ENCODE results near the gene SLC22A12.

The SLC22A12 gene

DNA sequence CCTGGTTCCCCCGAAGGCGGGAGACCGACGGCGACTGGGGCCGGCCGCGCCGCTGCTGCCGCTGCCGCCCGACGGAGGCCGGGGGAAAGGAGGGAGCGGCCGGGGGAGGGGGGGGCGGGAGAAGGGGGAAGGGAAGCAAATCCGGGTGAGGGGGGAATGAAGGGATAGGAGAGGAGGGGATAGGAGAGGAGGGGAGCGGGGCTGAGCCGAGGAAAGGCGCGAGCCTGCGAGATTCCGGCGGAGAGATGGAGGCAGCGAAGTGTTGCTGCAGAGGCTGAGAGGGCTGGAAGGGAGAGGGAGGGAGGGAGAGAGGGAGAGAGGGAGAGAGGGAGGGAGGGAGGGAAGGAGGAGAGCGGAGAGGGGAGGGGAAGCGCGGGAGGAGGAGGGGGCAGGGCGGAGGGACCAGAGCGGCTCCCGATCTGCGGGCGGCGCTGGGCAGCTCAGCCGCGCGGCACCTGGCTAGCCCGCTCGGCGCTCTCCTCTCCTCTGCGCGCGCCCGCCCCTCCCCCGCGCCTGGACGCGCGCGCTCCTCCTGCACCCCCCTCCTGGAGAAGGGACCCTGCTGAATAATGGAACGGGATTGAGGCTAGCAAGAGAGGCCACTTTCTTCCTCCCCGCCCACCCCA is 52.3 kb downstream of the SLC22A12 start:
- in situ Hi-C loops (cut with MboI; ENCODE audit: low sequenced_read_pairs): no loop called here

DNA sequence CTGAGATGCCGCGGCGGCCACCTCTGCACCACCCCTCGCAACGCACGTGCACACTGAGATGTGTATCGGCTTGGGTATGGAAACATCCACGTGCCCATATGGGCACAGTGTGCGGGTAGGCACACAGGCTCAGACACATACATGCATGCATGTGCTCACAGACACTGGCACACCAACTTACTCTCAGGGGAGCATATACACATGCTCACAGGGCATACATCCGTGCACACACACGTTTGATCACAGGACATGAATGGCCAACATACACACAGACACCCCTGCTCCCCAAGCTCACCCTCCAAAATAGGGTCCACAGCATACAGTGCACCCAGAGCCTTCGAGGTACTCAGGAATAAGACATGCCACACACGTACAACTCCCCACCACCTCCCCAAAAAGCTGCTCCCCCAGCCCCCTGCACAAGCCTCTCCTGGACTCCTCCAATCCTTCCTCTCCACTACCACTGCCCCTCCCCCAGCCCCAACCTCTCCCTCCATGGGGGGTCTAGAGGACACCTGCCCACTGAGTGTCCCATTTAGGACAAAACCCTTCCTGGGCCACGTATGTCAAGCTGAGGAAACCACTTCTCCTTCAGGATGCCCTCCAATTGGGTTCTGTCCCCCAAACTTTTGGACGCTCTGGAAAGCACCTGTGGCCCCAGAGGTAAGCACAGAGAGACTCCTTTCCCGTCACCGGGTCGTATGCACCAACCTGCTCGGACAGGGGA is 53.1 kb downstream of the SLC22A12 start:
- in situ Hi-C loops (cut with MboI; ENCODE audit: low sequenced_read_pairs): no loop called here

DNA sequence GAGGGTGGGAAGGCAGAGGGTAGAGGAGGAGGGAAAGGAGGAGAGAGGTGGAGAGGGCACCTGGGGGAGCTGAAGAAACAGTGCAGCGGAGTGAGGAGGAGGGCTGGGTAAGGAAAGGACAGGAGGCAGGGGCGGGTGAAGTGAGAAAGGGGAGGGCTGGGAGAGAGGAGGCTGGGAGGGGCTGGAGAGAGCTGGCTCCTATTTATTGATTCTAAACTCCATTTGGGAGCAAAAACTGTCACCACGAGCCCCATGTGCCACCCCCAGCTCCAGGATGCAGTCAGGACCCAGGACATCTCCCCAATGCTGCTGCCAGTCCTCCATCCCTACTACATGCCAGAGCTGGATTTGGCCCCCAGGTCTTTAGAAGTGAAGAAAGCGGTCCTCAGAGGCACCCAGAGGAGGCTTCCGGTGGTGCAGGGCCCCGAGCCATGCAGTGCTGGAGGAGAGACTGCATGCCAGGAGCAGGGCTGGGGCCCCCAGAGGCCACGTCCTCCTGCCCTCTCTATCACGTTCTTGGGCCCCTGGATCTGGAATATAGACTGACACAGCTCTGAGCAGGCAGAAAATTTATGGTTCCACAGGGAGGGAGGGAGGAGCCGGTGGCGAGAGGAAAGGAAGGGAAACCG is 53.7 kb downstream of the SLC22A12 start:
- in situ Hi-C loops (cut with MboI; ENCODE audit: low sequenced_read_pairs): no loop called here

DNA sequence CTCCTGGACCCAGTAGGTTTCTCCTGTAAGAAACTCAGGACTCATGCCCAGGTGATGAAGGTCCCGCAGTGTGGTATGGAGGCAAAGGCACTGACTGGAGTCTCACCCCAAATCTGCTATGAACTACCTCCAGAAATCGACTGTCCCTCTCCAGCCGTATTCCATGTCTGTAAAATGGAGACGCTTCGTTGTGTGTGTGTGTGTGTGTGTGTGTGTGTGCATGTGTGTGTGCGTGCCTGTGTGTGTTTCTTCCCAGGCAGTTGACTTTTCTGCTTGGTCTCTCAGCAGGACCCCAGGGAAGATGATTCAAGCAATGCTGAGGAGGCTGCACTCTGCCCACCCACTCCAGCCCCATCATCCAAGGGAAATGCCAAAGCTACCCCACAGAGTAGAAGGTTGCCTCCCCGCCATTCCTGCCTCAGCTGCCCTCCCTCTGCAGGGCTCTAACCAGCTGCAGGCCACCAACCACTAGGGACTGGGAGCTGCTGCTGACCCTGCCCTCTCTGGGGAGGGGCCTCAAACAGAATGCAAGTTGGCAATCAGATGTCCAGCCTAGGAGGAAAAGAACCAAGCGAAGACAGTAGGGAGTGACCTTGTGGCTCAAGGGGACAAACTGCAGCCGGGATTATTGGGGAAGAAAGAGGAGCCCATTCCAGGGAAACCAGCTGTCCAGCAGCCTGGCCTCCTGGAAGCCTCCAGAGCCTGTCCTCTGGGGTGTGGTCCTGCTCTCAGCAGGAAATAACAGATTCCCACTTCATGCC is 56.2 kb downstream of the SLC22A12 start:
- in situ Hi-C loops (cut with MboI; ENCODE audit: low sequenced_read_pairs): no loop called here

DNA sequence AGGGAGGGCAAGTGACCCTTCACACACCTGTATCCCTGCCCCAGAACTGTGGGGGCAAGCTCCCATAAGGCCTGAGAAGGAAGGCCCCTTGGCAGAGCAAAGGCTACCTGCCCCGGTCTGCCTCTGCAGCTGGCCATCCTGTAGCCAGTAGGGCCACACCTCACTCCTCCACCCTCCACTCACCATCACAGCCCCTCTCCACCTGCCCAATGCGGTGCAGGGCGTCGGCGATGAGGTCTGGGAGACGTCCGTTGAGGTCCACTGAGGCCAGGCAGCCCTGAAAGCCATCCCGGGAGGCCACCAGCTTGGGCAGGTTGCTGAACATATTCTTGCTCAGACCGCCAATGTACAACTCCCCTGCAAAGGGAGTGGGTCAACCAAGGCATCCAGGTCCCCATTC is 57.5 kb downstream of the SLC22A12 start:
- in situ Hi-C loops (cut with MboI; ENCODE audit: low sequenced_read_pairs): no loop called here

DNA sequence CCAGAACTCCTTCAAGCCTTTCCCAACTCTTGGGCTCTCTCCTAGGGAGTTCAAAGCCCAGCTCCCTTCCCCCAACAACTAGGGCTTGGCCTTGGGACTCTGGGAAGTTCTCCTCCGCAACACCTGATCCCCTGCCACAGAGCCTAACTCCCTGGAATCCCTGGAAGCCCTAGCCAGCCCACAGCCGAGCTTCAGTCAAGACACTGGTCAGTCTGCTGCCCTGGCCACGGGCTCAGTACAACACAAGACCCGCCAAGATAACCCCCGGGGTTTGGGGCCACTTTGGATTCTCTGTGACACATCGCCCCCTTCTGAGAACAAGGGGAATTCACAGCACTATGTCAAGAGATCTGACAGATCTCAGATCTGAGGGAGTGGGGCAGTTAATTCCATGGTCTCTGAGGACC is 58.3 kb downstream of the SLC22A12 start:
- in situ Hi-C loops (cut with MboI; ENCODE audit: low sequenced_read_pairs): no loop called here

DNA sequence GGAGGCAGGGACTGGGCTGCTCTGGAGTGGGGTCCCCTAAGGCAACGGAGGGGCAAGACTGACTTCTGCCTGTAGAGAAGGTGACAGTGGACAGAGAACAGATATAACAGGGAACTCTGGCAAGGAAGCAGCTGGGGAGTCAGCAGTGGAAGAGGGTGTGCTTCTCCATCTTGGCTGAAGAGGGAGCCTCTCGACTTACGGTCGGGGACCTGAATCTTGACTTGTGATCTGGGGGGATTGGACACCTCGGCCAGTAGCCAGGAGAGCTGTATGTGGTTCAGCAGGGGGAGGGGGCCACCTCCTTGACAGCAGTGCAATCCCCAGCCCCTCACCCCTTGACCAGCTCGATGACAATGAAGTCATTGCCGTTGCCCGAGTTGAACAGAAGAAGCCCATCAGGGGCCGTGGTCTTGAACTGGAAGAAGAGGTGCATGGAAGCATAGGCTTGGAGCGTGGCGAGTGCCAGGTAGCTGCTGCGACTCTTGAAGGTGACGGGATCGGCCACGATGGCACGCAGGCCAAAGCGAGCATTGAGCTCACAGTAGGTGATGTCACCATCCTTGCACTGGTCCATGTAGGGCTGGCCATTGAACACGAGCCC is 60.0 kb downstream of the SLC22A12 start:
- in situ Hi-C loops (cut with MboI; ENCODE audit: low sequenced_read_pairs): no loop called here
